ENCODE results near the gene CPEB4.

Gene CPEB4

GRCh38 chr5:173941758-173942401 is 53.7 kb downstream of the CPEB4 start:
- DNase-seq (ENCODE audit: low read depth in 2 of 2): no peak

- DNase-seq (ENCODE audit: low read depth in 2 of 2): no peak
Observed at GRCh38 chr5:173944511-173944910, 56.4 kb downstream of the CPEB4 start.

GRCh38 chr5:173945160-173945559 is 57.0 kb downstream of the CPEB4 start:
- DNase-seq (ENCODE audit: low read depth in 2 of 2): no peak

- no peak for DNase-seq (ENCODE audit: low read depth in 2 of 2)
Observed at GRCh38 chr5:173946323-173946722, 58.2 kb downstream of the CPEB4 start.

GRCh38 chr5:173950829-173951228 is 62.7 kb downstream of the CPEB4 start:
- DNase-seq (ENCODE audit: low read depth in 2 of 2): no peak

GRCh38 chr5:173953528-173954090 is 65.5 kb downstream of the CPEB4 start:
- no peak for DNase-seq (ENCODE audit: low read depth in 2 of 2)

GRCh38 chr5:173954671-173955521 is 66.7 kb downstream of the CPEB4 start:
- no peak for DNase-seq (ENCODE audit: low read depth in 2 of 2)

- DNase-seq (ENCODE audit: low read depth in 2 of 2): no peak
Observed at GRCh38 chr5:173960986-173961385, 72.8 kb downstream of the CPEB4 start.

GRCh38 chr5:173961418-173961817 is 73.3 kb downstream of the CPEB4 start:
- DNase-seq (ENCODE audit: low read depth in 2 of 2): no peak

GRCh38 chr5:173962436-173962972 is 74.4 kb downstream of the CPEB4 start:
- DNase-seq (ENCODE audit: low read depth in 2 of 2): no peak

- no peak for DNase-seq (ENCODE audit: low read depth in 2 of 2)
Observed at GRCh38 chr5:173963182-173963838, 75.2 kb downstream of the CPEB4 start.

GRCh38 chr5:173963867-173964441 is 75.8 kb downstream of the CPEB4 start:
- no peak for DNase-seq (ENCODE audit: low read depth in 2 of 2)

GRCh38 chr5:173964506-173964905 is 76.4 kb downstream of the CPEB4 start:
- no peak for DNase-seq (ENCODE audit: low read depth in 2 of 2)

GRCh38 chr5:173967241-173967640 is 79.1 kb downstream of the CPEB4 start:
- DNase-seq (ENCODE audit: low read depth in 2 of 2): no peak

GRCh38 chr5:173968154-173968797 is 80.1 kb downstream of the CPEB4 start:
- DNase-seq (ENCODE audit: low read depth in 2 of 2): no peak

- no peak for DNase-seq (ENCODE audit: low read depth in 2 of 2)
Observed at GRCh38 chr5:173969167-173970049, 81.3 kb downstream of the CPEB4 start.

GRCh38 chr5:173970878-173971650 is 82.9 kb downstream of the CPEB4 start:
- DNase-seq (ENCODE audit: low read depth in 2 of 2): no peak

- DNase-seq (ENCODE audit: low read depth in 2 of 2): no peak
Observed at GRCh38 chr5:173971681-173972345, 83.7 kb downstream of the CPEB4 start.

- DNase-seq (ENCODE audit: low read depth in 2 of 2): no peak
Observed at GRCh38 chr5:173972607-173972924, 84.4 kb downstream of the CPEB4 start.
